H1 (cell line): ENCODE data around the gene ANXA1. TPM values are rescaled to one million over a fixed set of nuclear protein-coding genes. Genes with fewer than 3 reads are reported as not detected.

Experiments used
- CTCF ChIA-PET: fragments of 300-600 bp; sonication (Branson Sonifier 250); formaldehyde crosslinking; loops from one replicate; lab custom pipeline; 2021; ENCODE audit not compliant: partially characterized antibody; lab: Charles Lee
- POLR2A ChIA-PET: fragments of 300-600 bp; sonication (Branson Sonifier 250); formaldehyde crosslinking; loops from one replicate; lab custom pipeline; 2021; ENCODE audit warnings: inconsistent platforms; ENCODE audit not compliant: partially characterized antibody; lab: Charles Lee
- DNase-seq, 2 experiments: peaks; one replicate each; pipeline versions ENCODE4 v3.0.0 to v3.0.0-alpha.2; 2010 to 2022; ENCODE audit warnings: low spot score in 2 of 2, low read depth in 1 of 2, mixed read lengths in 1 of 2
- FAIRE-seq: peaks from 2 replicates; lab custom pipeline; 2011; peaks lifted over from hg19 to GRCh38; lab: Jason Lieb, UNC
- H2AFZ ChIP-seq: 2 replicates; pipeline ENCODE4 v1.8.1; 2012; ENCODE audit warnings: low read length, inconsistent platforms
- H2AK5ac ChIP-seq: 2 replicates; pipeline ENCODE4 v1.6.1; 2013; ENCODE audit warnings: low read depth, low read length
- H2BK120ac ChIP-seq: replicated peaks from 2 replicates; pipeline ENCODE3; 2013; ENCODE audit warnings: low read depth, low read length, inconsistent platforms
- H2BK12ac ChIP-seq: 2 replicates; pipeline ENCODE4 v1.6.1; 2013; ENCODE audit warnings: low read depth, low read length
- H2BK15ac ChIP-seq: 2 replicates; pipeline ENCODE4 v1.6.1; 2013; ENCODE audit warnings: low read length
- H2BK20ac ChIP-seq: 2 replicates; pipeline ENCODE4 v1.6.1; 2013; ENCODE audit warnings: low read length
- H2BK5ac ChIP-seq: 2 replicates; pipeline ENCODE4 v1.6.1; 2013; ENCODE audit warnings: low read depth, low read length
- H3K14ac ChIP-seq: 2 replicates; pipeline ENCODE4 v1.6.1; 2013; ENCODE audit warnings: inconsistent platforms; ENCODE audit not compliant: insufficient read length
- H3K18ac ChIP-seq: 2 replicates; pipeline ENCODE4 v1.6.1; 2013; ENCODE audit warnings: low read length; ENCODE audit errors: extremely low read depth
- H3K23ac ChIP-seq: 2 replicates; pipeline ENCODE4 v1.6.1; 2013; ENCODE audit warnings: inconsistent platforms; ENCODE audit not compliant: insufficient read length
- H3K23me2 ChIP-seq: 2 replicates; pipeline ENCODE4 v1.6.1; 2013; ENCODE audit warnings: low read depth, low read length
- H3K27ac ChIP-seq: 2 replicates; pipeline ENCODE4 v1.6.1; 2011; ENCODE audit warnings: low read depth, low read length, inconsistent platforms
- H3K27me3 ChIP-seq, 4 experiments: replicated peaks in 1 of 4; 1 replicate in 1 of 4; 2 replicates in 3 of 4; pipeline versions ENCODE4 v1.6.1 to v1.8.1; 2011 to 2013; ENCODE audit warnings: low read length in 3 of 4, mild to moderate bottlenecking in 3 of 4, inconsistent platforms in 2 of 4, mixed read lengths in 2 of 4, moderate library complexity in 1 of 4; ENCODE audit not compliant: control insufficient read depth in 3 of 4, insufficient read depth in 3 of 4; ENCODE audit errors: extremely low read depth in 1 of 4
- H3K36me3 ChIP-seq, 4 experiments: 2 replicates each; pipeline versions ENCODE4 v1.6.1 to v1.8.1; 2011 to 2013; ENCODE audit warnings: mild to moderate bottlenecking in 4 of 4, low read length in 3 of 4, moderate library complexity in 2 of 4, control low read depth in 1 of 4, inconsistent platforms in 1 of 4; ENCODE audit not compliant: insufficient read depth in 4 of 4, control insufficient read depth in 2 of 4
- H3K4ac ChIP-seq: replicated peaks from 2 replicates; pipeline ENCODE3; 2013; ENCODE audit warnings: low read length, low read depth, mixed read lengths, inconsistent platforms; ENCODE audit not compliant: insufficient read length
- H3K4me1 ChIP-seq, 4 experiments: replicated peaks in 1 of 4; 1 replicate in 1 of 4; 2 replicates in 3 of 4; pipeline versions ENCODE4 v1.6.1 to v1.8.1; 2011 to 2013; ENCODE audit warnings: low read length in 3 of 4, inconsistent platforms in 2 of 4, mixed read lengths in 1 of 4; ENCODE audit not compliant: insufficient read depth in 4 of 4, control insufficient read depth in 3 of 4
- H3K4me2 ChIP-seq, 2 experiments: 2 replicates each; pipeline versions ENCODE4 v1.6.1 to v1.8.1; 2011 to 2013; ENCODE audit warnings: low read depth in 2 of 2, low read length in 2 of 2, control low read depth in 1 of 2, inconsistent platforms in 1 of 2, mild to moderate bottlenecking in 1 of 2; ENCODE audit not compliant: insufficient read depth in 1 of 2
- H3K4me3 ChIP-seq, 4 experiments: fragments of 200-600, 300-600 bp in 1 of 4; sonication (generic), shearing (Covaris generic), sonication (Bioruptor Twin) in 1 of 4; 2 replicates each; pipeline versions ENCODE4 v1.5.1 to v1.8.1; 2011 to 2016; ENCODE audit warnings: low read length in 4 of 4, low read depth in 3 of 4, control low read depth in 2 of 4, inconsistent platforms in 2 of 4, mild to moderate bottlenecking in 2 of 4, mixed read lengths in 1 of 4, moderate library complexity in 1 of 4; ENCODE audit not compliant: insufficient read depth in 2 of 4; ENCODE audit errors: extremely low read depth in 1 of 4
- H3K56ac ChIP-seq: replicated peaks from 2 replicates; pipeline ENCODE3; 2013; ENCODE audit warnings: low read depth, mild to moderate bottlenecking, mixed read lengths, low read length, inconsistent platforms; ENCODE audit not compliant: insufficient read length
- H3K79me1 ChIP-seq: 2 replicates; pipeline ENCODE4 v1.6.1; 2013; ENCODE audit warnings: low read depth, low read length, control low read depth
- H3K79me2 ChIP-seq, 2 experiments: 2 replicates each; pipeline versions ENCODE4 v1.6.1 to v1.8.1; 2012 to 2013; ENCODE audit warnings: low read length in 2 of 2, mild to moderate bottlenecking in 2 of 2, inconsistent platforms in 1 of 2; ENCODE audit not compliant: insufficient read depth in 2 of 2, control insufficient read depth in 1 of 2
- H3K9ac ChIP-seq, 4 experiments: replicated peaks in 1 of 4; 1 replicate in 1 of 4; 2 replicates in 3 of 4; pipeline versions ENCODE4 v1.6.1 to v1.8.1; 2011 to 2013; ENCODE audit warnings: low read depth in 3 of 4, low read length in 3 of 4, control low read depth in 2 of 4, mild to moderate bottlenecking in 2 of 4, moderate library complexity in 2 of 4, inconsistent platforms in 1 of 4; ENCODE audit errors: extremely low read depth in 1 of 4
- H3K9me3 ChIP-seq, 2 experiments: 2 replicates each; pipeline versions ENCODE4 v1.6.1 to v1.8.1; 2012 to 2013; ENCODE audit warnings: mild to moderate bottlenecking in 2 of 2, moderate library complexity in 2 of 2, control low read depth in 1 of 2, inconsistent platforms in 1 of 2, low read depth in 1 of 2, low read length in 1 of 2, mixed read lengths in 1 of 2; ENCODE audit not compliant: insufficient read depth in 2 of 2
- H4K20me1 ChIP-seq, 2 experiments: replicated peaks in 1 of 2; 2 replicates each; pipeline versions ENCODE3 to v1.8.1; 2011 to 2013; ENCODE audit warnings: inconsistent platforms in 2 of 2, low read length in 2 of 2, mild to moderate bottlenecking in 1 of 2; ENCODE audit not compliant: insufficient read depth in 2 of 2, control insufficient read depth in 1 of 2
- H4K5ac ChIP-seq: 2 replicates; pipeline ENCODE4 v1.6.1; 2013; ENCODE audit warnings: low read length, low read depth, mixed read lengths, inconsistent platforms; ENCODE audit not compliant: insufficient read length
- H4K8ac ChIP-seq: 2 replicates; pipeline ENCODE4 v1.8.0; 2013; ENCODE audit warnings: mild to moderate bottlenecking, moderate library complexity, low read length, inconsistent platforms; ENCODE audit not compliant: insufficient read depth; ENCODE audit errors: extremely low read depth
- H4K91ac ChIP-seq: replicated peaks from 2 replicates; pipeline ENCODE3; 2013; ENCODE audit warnings: low read length, mixed read lengths, inconsistent platforms; ENCODE audit not compliant: insufficient read length
- BACH1 ChIP-seq: IDR thresholded peaks from 2 replicates; pipeline ENCODE4 v1.6.1; 2012; ENCODE audit warnings: low read length, improper control_type of control experiment
- CHD1 ChIP-seq: IDR thresholded peaks from 2 replicates; pipeline ENCODE4 v1.6.1; 2012; ENCODE audit warnings: low read depth, low read length, improper control_type of control experiment
- EGR1 ChIP-seq: IDR thresholded peaks from 2 replicates; pipeline ENCODE4 v1.6.1; 2011; ENCODE audit warnings: low read depth, low read length, borderline replicate concordance
- EP300 ChIP-seq, 2 experiments: IDR thresholded peaks; 1 replicate in 1 of 2; 2 replicates in 1 of 2; pipeline ENCODE4 v1.6.1; 2011 to 2012; ENCODE audit warnings: low read depth in 2 of 2, low read length in 2 of 2, mild to moderate bottlenecking in 2 of 2, borderline replicate concordance in 1 of 2, inconsistent platforms in 1 of 2, moderate library complexity in 1 of 2
- FOSL1 ChIP-seq: IDR thresholded peaks from 2 replicates; pipeline ENCODE4 v1.6.1; 2011; ENCODE audit warnings: mild to moderate bottlenecking, low read depth, low read length, moderate library complexity; ENCODE audit not compliant: insufficient read depth
- GABPA ChIP-seq: IDR thresholded peaks from 2 replicates; pipeline ENCODE4 v1.6.1; 2011; ENCODE audit warnings: mild to moderate bottlenecking, low read length, moderate library complexity, borderline replicate concordance; ENCODE audit not compliant: insufficient read depth
- JUND ChIP-seq: IDR thresholded peaks from 2 replicates; pipeline ENCODE4 v1.6.1; 2011; ENCODE audit warnings: mild to moderate bottlenecking, improper control_type of control experiment, low read length
- POU5F1 ChIP-seq: IDR thresholded peaks from 2 replicates; pipeline ENCODE4 v1.6.1; 2011; ENCODE audit warnings: low read depth, mild to moderate bottlenecking, low read length, moderate library complexity
- RXRA ChIP-seq: IDR thresholded peaks from 2 replicates; pipeline ENCODE4 v1.6.1; 2011; ENCODE audit warnings: low read depth, mild to moderate bottlenecking, low read length, moderate library complexity; ENCODE audit not compliant: insufficient read depth
- SAP30 ChIP-seq: fragments of 300-600 bp; sonication (generic); IDR thresholded peaks from 2 replicates; pipeline ENCODE4 v1.7.1; 2012; ENCODE audit warnings: low read length, moderate library complexity, mild to moderate bottlenecking, inconsistent platforms; ENCODE audit not compliant: insufficient read depth, insufficient replicate concordance
- TAF7 ChIP-seq: optimal IDR thresholded peaks from 2 replicates; pipeline ENCODE3; 2011; ENCODE audit warnings: low read depth, mild to moderate bottlenecking, inconsistent platforms, low read length, moderate library complexity, borderline replicate concordance
- WGBS, 2 experiments: shearing (Covaris generic) in 1 of 2; methylation state at CpG; one replicate each; pipeline versions ENCODE4 v1.1.6 to v1.1.7; 2013 to 2015; ENCODE audit warnings: low lambda C conversion rate in 2 of 2, mixed read lengths in 2 of 2, inconsistent platforms in 1 of 2, low coverage in 1 of 2, missing lambda C conversion rate in 1 of 2; ENCODE audit not compliant: insufficient replicate concordance in 2 of 2, insufficient coverage in 1 of 2, insufficient read length in 1 of 2; ENCODE audit errors: extremely low coverage in 1 of 2, missing lambda C conversion rate in 1 of 2; 5-methylcytosine and 5-hydroxymethylcytosine counted together
- polyA plus RNA-seq, 7 experiments: library from polyadenylated mRNA; depleted of rRNA in 3 of 7; stranded (reverse) in 5 of 7; unstranded in 2 of 7; fragments of >200 nt in 5 of 7; fragments of 200-250 nt in 2 of 7; gene quantifications; 1 replicate in 5 of 7; 2 replicates in 1 of 7; 4 replicates in 1 of 7; pipeline versions ENCODE4 v1.2.1 to v1.2.3, GENCODE V29; 2011 to 2013; ENCODE audit warnings: missing spikeins in 2 of 7, mixed read lengths in 2 of 7
- total RNA-seq: library from RNA; stranded (reverse); fragmentation: NEBNext Ultra II Directional; extraction: Animal tissue kit (Norgen Biotek cat#: 25700); gene quantifications from 2 replicates; pipeline ENCODE4 v1.2.1, GENCODE V29; 2021
- TF ChIP-seq, protein P1 (sequence below): IDR thresholded peaks from 2 replicates; pipeline ENCODE4 v1.6.1; 2011; ENCODE audit warnings: low read depth, mild to moderate bottlenecking, low read length; ENCODE audit not compliant: insufficient read depth

The ANXA1 gene
- total and polyA plus RNA-seq, 2 of the 8 experiments (the other 6 are each of a cell fraction or from before 2014, with no cell fraction given): 0.71 to 5.7 TPM

GRCh38 chr9:73210886-73211666, 59.4 kb downstream of the ANXA1 start:
- H2BK12ac ChIP-seq: no peak overlapping the region
- TF ChIP-seq POU5F1 (no peak), TAF7 (no peak), GABPA (no peak), BACH1 (no peak), JUND (no peak), RXRA (no peak), EGR1 (no peak), SAP30 (no peak), CHD1 (no peak), EP300 (IDR thresholded peaks at IDR 0.05; ENCODE audit: borderline replicate concordance in 1 of 2, low read depth in 2 of 2, low read length in 2 of 2) (no peak), FOSL1 (no peak)
- TF ChIP-seq, protein P1, sequence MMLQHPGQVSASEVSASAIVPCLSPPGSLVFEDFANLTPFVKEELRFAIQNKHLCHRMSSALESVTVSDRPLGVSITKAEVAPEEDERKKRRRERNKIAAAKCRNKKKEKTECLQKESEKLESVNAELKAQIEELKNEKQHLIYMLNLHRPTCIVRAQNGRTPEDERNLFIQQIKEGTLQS: no peak

More at GRCh38 chr9:73210886-73211666, 59.4 kb downstream of the ANXA1 start:
- no peaks in the 10 kb centered on the region for H3K23me2 ChIP-seq
- CTCF ChIA-PET: interaction anchor here (1.2 to 1.5 kb wide), 2 partner anchors 13 to 355 kb away, joined by 3 to 4 read pairs; no protein-coding TSS in a partner anchor
- H3K9ac ChIP-seq: no peak overlapping the region
- H2AK5ac ChIP-seq: no peak overlapping the region
- no peak overlapping the region for H2BK5ac ChIP-seq
- H3K18ac ChIP-seq: no peak overlapping the region
- POLR2A ChIA-PET: no interaction called here
- no peak overlapping the region for H3K4ac ChIP-seq
- FAIRE-seq (no peak), DNase-seq (no peak)
- no peak overlapping the region for H3K56ac ChIP-seq
- H3K4me1 ChIP-seq: peaks cover 0 to 16% (median 6%) of the 10 kb centered on the region in 4 experiments; a peak in 5 of 7 replicates
- H4K8ac ChIP-seq: no peak overlapping the region
- H3K9me3 ChIP-seq: no peaks in the 10 kb centered on the region
- no peak overlapping the region for H4K91ac ChIP-seq
- no peaks in the 10 kb centered on the region for H4K20me1 ChIP-seq
- H3K23ac ChIP-seq: no peak overlapping the region
- H2BK15ac ChIP-seq: no peak overlapping the region
- no peak overlapping the region for H2BK20ac ChIP-seq
- no peak overlapping the region for H3K4me3 ChIP-seq
- no peak overlapping the region for H2AFZ ChIP-seq
- no peaks in the 10 kb centered on the region for H3K79me1 ChIP-seq
- H3K27ac ChIP-seq: no peak overlapping the region
- no peak overlapping the region for H3K4me2 ChIP-seq
- no peak overlapping the region for H4K5ac ChIP-seq
- no peaks in the 10 kb centered on the region for H3K36me3 ChIP-seq
- H2BK120ac ChIP-seq: no peak overlapping the region
- no peak overlapping the region for H3K14ac ChIP-seq
- no peaks in the 10 kb centered on the region for H3K27me3 ChIP-seq
- no peaks in the 10 kb centered on the region for H3K79me2 ChIP-seq
- 60% methylated on average over 3 of the region's 3 CpGs; no CpG with 5 or more reads in 1 of the 2 experiments for WGBS, 2 experiments
